ENCODE measurements around the gene SCD. TPM values are rescaled to one million over a fixed set of nuclear protein-coding genes. Genes with fewer than 3 reads are reported as not detected.
A peak's percentile ranks its signal among the peaks of the same experiment; 100 is the strongest.

The SCD gene
- total and polyA plus RNA-seq, 2 of the 13 experiments (the other 11 are each of a cell fraction or from before 2014, with no cell fraction given) = 492 to 512 TPM

DNA sequence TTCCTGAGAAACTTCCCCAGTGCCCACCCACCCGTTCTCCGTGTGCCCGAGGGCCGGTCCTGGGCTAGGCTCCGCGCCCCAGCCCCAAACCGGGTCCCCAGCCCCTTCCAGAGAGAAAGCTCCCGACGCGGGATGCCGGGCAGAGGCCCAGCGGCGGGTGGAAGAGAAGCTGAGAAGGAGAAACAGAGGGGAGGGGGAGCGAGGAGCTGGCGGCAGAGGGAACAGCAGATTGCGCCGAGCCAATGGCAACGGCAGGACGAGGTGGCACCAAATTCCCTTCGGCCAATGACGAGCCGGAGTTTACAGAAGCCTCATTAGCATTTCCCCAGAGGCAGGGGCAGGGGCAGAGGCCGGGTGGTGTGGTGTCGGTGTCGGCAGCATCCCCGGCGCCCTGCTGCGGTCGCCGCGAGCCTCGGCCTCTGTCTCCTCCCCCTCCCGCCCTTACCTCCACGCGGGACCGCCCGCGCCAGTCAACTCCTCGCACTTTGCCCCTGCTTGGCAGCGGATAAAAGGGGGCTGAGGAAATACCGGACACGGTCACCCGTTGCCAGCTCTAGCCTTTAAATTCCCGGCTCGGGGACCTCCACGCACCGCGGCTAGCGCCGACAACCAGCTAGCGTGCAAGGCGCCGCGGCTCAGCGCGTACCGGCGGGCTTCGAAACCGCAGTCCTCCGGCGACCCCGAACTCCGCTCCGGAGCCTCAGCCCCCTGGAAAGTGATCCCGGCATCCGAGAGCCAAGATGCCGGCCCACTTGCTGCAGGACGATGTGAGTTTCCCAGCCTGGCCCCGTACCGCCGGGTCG, at the start of gene SCD (continued):
- TF ChIP-seq, protein P1, sequence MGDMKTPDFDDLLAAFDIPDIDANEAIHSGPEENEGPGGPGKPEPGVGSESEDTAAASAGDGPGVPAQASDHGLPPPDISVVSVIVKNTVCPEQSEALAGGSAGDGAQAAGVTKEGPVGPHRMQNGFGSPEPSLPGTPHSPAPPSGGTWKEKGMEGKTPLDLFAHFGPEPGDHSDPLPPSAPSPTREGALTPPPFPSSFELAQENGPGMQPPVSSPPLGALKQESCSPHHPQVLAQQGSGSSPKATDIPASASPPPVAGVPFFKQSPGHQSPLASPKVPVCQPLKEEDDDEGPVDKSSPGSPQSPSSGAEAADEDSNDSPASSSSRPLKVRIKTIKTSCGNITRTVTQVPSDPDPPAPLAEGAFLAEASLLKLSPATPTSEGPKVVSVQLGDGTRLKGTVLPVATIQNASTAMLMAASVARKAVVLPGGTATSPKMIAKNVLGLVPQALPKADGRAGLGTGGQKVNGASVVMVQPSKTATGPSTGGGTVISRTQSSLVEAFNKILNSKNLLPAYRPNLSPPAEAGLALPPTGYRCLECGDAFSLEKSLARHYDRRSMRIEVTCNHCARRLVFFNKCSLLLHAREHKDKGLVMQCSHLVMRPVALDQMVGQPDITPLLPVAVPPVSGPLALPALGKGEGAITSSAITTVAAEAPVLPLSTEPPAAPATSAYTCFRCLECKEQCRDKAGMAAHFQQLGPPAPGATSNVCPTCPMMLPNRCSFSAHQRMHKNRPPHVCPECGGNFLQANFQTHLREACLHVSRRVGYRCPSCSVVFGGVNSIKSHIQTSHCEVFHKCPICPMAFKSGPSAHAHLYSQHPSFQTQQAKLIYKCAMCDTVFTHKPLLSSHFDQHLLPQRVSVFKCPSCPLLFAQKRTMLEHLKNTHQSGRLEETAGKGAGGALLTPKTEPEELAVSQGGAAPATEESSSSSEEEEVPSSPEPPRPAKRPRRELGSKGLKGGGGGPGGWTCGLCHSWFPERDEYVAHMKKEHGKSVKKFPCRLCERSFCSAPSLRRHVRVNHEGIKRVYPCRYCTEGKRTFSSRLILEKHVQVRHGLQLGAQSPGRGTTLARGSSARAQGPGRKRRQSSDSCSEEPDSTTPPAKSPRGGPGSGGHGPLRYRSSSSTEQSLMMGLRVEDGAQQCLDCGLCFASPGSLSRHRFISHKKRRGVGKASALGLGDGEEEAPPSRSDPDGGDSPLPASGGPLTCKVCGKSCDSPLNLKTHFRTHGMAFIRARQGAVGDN (CRISPR knock-in tag; IDR thresholded peaks at IDR 0.05) = peak; percentile 77
- TF ChIP-seq, protein P2, sequence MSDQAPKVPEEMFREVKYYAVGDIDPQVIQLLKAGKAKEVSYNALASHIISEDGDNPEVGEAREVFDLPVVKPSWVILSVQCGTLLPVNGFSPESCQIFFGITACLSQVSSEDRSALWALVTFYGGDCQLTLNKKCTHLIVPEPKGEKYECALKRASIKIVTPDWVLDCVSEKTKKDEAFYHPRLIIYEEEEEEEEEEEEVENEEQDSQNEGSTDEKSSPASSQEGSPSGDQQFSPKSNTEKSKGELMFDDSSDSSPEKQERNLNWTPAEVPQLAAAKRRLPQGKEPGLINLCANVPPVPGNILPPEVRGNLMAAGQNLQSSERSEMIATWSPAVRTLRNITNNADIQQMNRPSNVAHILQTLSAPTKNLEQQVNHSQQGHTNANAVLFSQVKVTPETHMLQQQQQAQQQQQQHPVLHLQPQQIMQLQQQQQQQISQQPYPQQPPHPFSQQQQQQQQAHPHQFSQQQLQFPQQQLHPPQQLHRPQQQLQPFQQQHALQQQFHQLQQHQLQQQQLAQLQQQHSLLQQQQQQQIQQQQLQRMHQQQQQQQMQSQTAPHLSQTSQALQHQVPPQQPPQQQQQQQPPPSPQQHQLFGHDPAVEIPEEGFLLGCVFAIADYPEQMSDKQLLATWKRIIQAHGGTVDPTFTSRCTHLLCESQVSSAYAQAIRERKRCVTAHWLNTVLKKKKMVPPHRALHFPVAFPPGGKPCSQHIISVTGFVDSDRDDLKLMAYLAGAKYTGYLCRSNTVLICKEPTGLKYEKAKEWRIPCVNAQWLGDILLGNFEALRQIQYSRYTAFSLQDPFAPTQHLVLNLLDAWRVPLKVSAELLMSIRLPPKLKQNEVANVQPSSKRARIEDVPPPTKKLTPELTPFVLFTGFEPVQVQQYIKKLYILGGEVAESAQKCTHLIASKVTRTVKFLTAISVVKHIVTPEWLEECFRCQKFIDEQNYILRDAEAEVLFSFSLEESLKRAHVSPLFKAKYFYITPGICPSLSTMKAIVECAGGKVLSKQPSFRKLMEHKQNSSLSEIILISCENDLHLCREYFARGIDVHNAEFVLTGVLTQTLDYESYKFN (CRISPR knock-in tag; conservative IDR thresholded peaks at IDR 0.05) = peak; percentile 53
- TF ChIP-seq JDP2 (CRISPR knock-in tag; IDR thresholded peaks at IDR 0.05; ENCODE audit: borderline replicate concordance) = no peak
- peak; percentile 70; the same call in 1 of the 2 replicates for TF ChIP-seq HDAC2 (CRISPR knock-in tag; IDR thresholded peaks at IDR 0.05)
- TF ChIP-seq ZNF780A (CRISPR knock-in tag; IDR thresholded peaks at IDR 0.05) = 0 out of 2 replicates have a peak, but pooled peaks have one; percentile 24
- TF ChIP-seq POGZ (CRISPR knock-in tag; IDR thresholded peaks at IDR 0.05) = peak; percentile 80
- no peak for TF ChIP-seq GABPA (IDR thresholded peaks at IDR 0.05; ENCODE audit: low read depth, low read length)
- TF ChIP-seq GABPA (CRISPR knock-in tag; IDR thresholded peaks at IDR 0.05; ENCODE audit: low read depth) = no peak
- 0 out of 2 replicates have a peak, but pooled peaks have one; percentile 39 for TF ChIP-seq PPARG (CRISPR knock-in tag; conservative IDR thresholded peaks at IDR 0.05)
- TF ChIP-seq RFXANK (CRISPR knock-in tag; IDR thresholded peaks at IDR 0.05) = no peak
- TF ChIP-seq, protein P3, sequence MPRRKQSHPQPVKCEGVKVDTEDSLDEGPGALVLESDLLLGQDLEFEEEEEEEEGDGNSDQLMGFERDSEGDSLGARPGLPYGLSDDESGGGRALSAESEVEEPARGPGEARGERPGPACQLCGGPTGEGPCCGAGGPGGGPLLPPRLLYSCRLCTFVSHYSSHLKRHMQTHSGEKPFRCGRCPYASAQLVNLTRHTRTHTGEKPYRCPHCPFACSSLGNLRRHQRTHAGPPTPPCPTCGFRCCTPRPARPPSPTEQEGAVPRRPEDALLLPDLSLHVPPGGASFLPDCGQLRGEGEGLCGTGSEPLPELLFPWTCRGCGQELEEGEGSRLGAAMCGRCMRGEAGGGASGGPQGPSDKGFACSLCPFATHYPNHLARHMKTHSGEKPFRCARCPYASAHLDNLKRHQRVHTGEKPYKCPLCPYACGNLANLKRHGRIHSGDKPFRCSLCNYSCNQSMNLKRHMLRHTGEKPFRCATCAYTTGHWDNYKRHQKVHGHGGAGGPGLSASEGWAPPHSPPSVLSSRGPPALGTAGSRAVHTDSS (CRISPR knock-in tag; conservative IDR thresholded peaks at IDR 0.05) = no peak
- TF ChIP-seq, protein P4, sequence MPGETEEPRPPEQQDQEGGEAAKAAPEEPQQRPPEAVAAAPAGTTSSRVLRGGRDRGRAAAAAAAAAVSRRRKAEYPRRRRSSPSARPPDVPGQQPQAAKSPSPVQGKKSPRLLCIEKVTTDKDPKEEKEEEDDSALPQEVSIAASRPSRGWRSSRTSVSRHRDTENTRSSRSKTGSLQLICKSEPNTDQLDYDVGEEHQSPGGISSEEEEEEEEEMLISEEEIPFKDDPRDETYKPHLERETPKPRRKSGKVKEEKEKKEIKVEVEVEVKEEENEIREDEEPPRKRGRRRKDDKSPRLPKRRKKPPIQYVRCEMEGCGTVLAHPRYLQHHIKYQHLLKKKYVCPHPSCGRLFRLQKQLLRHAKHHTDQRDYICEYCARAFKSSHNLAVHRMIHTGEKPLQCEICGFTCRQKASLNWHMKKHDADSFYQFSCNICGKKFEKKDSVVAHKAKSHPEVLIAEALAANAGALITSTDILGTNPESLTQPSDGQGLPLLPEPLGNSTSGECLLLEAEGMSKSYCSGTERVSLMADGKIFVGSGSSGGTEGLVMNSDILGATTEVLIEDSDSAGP (CRISPR knock-in tag; IDR thresholded peaks at IDR 0.05; ENCODE audit: borderline replicate concordance) = peak; percentile 89; the same call in 1 of the 2 replicates
- TF ChIP-seq ETV5 (CRISPR knock-in tag; IDR thresholded peaks at IDR 0.05; ENCODE audit: borderline replicate concordance) = peak; percentile 55
- TF ChIP-seq ERF (CRISPR knock-in tag; IDR thresholded peaks at IDR 0.05) = no peak
- 0 out of 2 replicates have a peak, but pooled peaks have one; percentile 34 for TF ChIP-seq ZSCAN25 (CRISPR knock-in tag; IDR thresholded peaks at IDR 0.05)
